ENCODE results near the gene GSTM4.

- TF ChIP-seq CTCF (IDR thresholded peaks at IDR 0.05) = peak; percentile 20
- TF ChIP-seq EZH2 (IDR thresholded peaks at IDR 0.05; ENCODE audit: borderline replicate concordance, insufficient read depth, low read depth, low read length, poor library complexity, severe bottlenecking) = no peak
Measured at GRCh38 chr1:109687641-109688499, 32.0 kb downstream of the GSTM4 start, which contains the start of gene GSTM1.

Data from B cell (primary cell).